ENCODE results near the gene DCTN3. TPM values are rescaled to one million over a fixed set of nuclear protein-coding genes. Genes with fewer than 3 reads are reported as not detected.

The DCTN3 gene
- total and polyA plus RNA-seq, 9 of the 15 experiments (the other 6 are each of a cell fraction or from before 2014, with no cell fraction given) = 11.0 to 51.0 (median 41.9) TPM

- H3K9me1 ChIP-seq (ENCODE audit: control insufficient read depth, insufficient read depth, low read length) = no peaks in the 10 kb centered on the region
- peaks cover 10 to 47% of the 10 kb centered on the region in 2 experiments for H3K27me3 ChIP-seq (ENCODE audit: control insufficient read depth in 2 of 2, insufficient read depth in 2 of 2, low read length in 2 of 2)
- no peak overlapping the region for H3K4me2 ChIP-seq (ENCODE audit: insufficient read depth, low read length)
- no peaks in the 10 kb centered on the region for H3K36me3 ChIP-seq (ENCODE audit: control insufficient read depth, insufficient read depth, low read length)
- BruUV-seq (replicated peaks) = no TSS peak
- WGBS (ENCODE audit: insufficient coverage, low coverage, missing lambda C conversion rate) = 11% methylated on average over 32 of the region's 60 CpGs
- H4K20me1 ChIP-seq (replicated peaks; ENCODE audit: control insufficient read depth, insufficient read depth, low read length) = peaks cover 18% of the 10 kb centered on the region
- peak; percentile 75 for FAIRE-seq
- no peak overlapping the region for H3K27ac ChIP-seq (ENCODE audit: extremely low read depth, low read depth, low read length)
- DNase-seq (ENCODE audit: extremely low read depth in 1 of 4, low spot score in 3 of 4) = peak; percentile 79 to 84 (median 81)
- ATAC-seq = peak; percentile 99
- no peaks in the 10 kb centered on the region for H3K9me3 ChIP-seq (replicated peaks; ENCODE audit: control insufficient read depth, insufficient read depth, low read depth, low read length)
- in situ Hi-C loops (cut with MboI) (no loop called here), intact Hi-C loops (cut with micrococcal nuclease) (loop anchor here (1.0 to 5.0 kb wide), 4 partner anchors 43 to 189 kb away; no protein-coding TSS in a partner anchor)
- 0 out of 2 replicates have a peak overlapping the region, but pooled peaks have one; percentile 55 for H2AFZ ChIP-seq (ENCODE audit: low read depth, low read length)
- H3K79me2 ChIP-seq (ENCODE audit: control insufficient read depth, insufficient read depth, low read length) = no peaks in the 10 kb centered on the region
- ChIA-PET POLR2A (interaction anchor here (0.6 to 1.0 kb wide), 4 partner anchors 27 to 321 kb away, joined by 3 to 4 read pairs (median 3); no protein-coding TSS in a partner anchor), CTCF (ENCODE audit: low intra/inter-chr PET ratio) (interaction anchor here (0.6 to 1.8 kb wide), 7 partner anchors 13 to 270 kb away, joined by 3 to 9 read pairs (median 4); no protein-coding TSS in a partner anchor)
- peak overlapping the region in 1 of 2 experiments; percentile 45; a peak in 1 of 4 replicates for H3K9ac ChIP-seq (ENCODE audit: insufficient read depth in 1 of 2, low read depth in 2 of 2, low read length in 2 of 2)
- H3K4me3 ChIP-seq = no peak overlapping the region
- H3K4me1 ChIP-seq (replicated peaks in 1 of 2; ENCODE audit: control insufficient read depth in 2 of 2, insufficient read depth in 2 of 2, low read length in 2 of 2) = peaks cover 0 to 34% of the 10 kb centered on the region in 2 experiments; a peak in 2 of 5 replicates
- TF ChIP-seq TFAP4 (CRISPR knock-in tag; IDR thresholded peaks at IDR 0.05; ENCODE audit: borderline replicate concordance) (peak; percentile 14; the same call in 1 of the 2 replicates), BHLHE40 (IDR thresholded peaks at IDR 0.05; ENCODE audit: low read length) (peak; percentile 27; the same call in 1 of the 2 replicates), CREM (IDR thresholded peaks at IDR 0.05; ENCODE audit: low read depth) (0 out of 2 replicates have a peak, but pooled peaks have one; percentile 22), JUND (IDR thresholded peaks at IDR 0.05; ENCODE audit: borderline replicate concordance, low read depth, low read length) (0 out of 2 replicates have a peak, but pooled peaks have one; percentile 14), JUND (tag; IDR thresholded peaks at IDR 0.05; ENCODE audit: borderline replicate concordance, low read depth, low read length) (no peak), HNRNPK (IDR thresholded peaks at IDR 0.05; ENCODE audit: low read depth, low read length, poor library complexity, severe bottlenecking) (no peak), FOS (IDR thresholded peaks at IDR 0.05; ENCODE audit: extremely low read depth, insufficient read length) (no peak), MXD1 (CRISPR knock-in tag; IDR thresholded peaks at IDR 0.05; ENCODE audit: borderline replicate concordance, poor library complexity, severe bottlenecking) (no peak), SMC3 (conservative IDR thresholded peaks at IDR 0.05; ENCODE audit: insufficient read depth, low read depth, low read length) (peak; percentile 95), CXXC5 (CRISPR knock-in tag; IDR thresholded peaks at IDR 0.05) (peak; percentile 27; the same call in 1 of the 2 replicates)
These were observed 28.9 kb downstream of the DCTN3 start for GRCh38 chr9:34591248-34591916.

All from K562 (cell line).